Mucosa of descending colon (tissue), 3 donors: Measurements from ENCODE around the gene LPCAT4. TPM values are rescaled to one million over a fixed set of nuclear protein-coding genes. Genes with fewer than 3 reads are reported as not detected.
"Not testable (repeated sequence)": the region's sequence is repeated elsewhere in the genome, so short reads cannot be mapped to it uniquely, and the experiment has no call there.

Experiments used
- ATAC-seq: fragments of 200-7000 bp; cut with Tn5 transposase; one replicate; pipeline ENCODE4 v1.9.1; 2020; ENCODE audit warnings: mild to moderate bottlenecking, moderate library complexity
- DNase-seq, 3 donors: peaks; one replicate each; pipeline ENCODE4 v3.0.0-alpha.2; 2020
- H3K36me3 ChIP-seq: fragments of 200-600 bp; one replicate; pipeline ENCODE4 v1.8.0; 2021; ENCODE audit warnings: low read depth, mild to moderate bottlenecking
- H3K4me1 ChIP-seq: fragments of 200-600 bp; one replicate; pipeline ENCODE4 v1.8.0; 2021; ENCODE audit warnings: low read depth, mild to moderate bottlenecking
- H3K4me3 ChIP-seq: fragments of 200-600 bp; one replicate; pipeline ENCODE4 v1.8.0; 2021; ENCODE audit warnings: mild to moderate bottlenecking
- H3K9me3 ChIP-seq: fragments of 200-600 bp; one replicate; pipeline ENCODE4 v1.8.0; 2021; ENCODE audit warnings: mild to moderate bottlenecking
- CTCF ChIP-seq: fragments of 200-600 bp; IDR thresholded peaks from one replicate; pipeline ENCODE4 v1.8.0; 2022; ENCODE audit warnings: antibody characterized with exemption, mild to moderate bottlenecking
- intact Hi-C, 2 donors: fragments of 100-400 bp; cut with DNase I in 1 of 2; cut with micrococcal nuclease in 1 of 2; formaldehyde crosslinking; loops; one replicate each; pipeline versions ENCODE4 v1.11.0 to v1.11.1; 2022; cut with DNase I, micrococcal nuclease
- long read RNA-seq, 2 donors: library from polyadenylated mRNA; unstranded; transcript quantifications; one replicate each; pipeline ENCODE4 v2.0.0, GENCODE V29; 2019 to 2021
- total RNA-seq, 3 donors: library from RNA; stranded (reverse); fragmentation: NEBNext Ultra II Directional in 2 of 3; extraction: Animal tissue kit (Norgen Biotek cat#: 25700) in 2 of 3; gene quantifications; one replicate each; pipeline versions ENCODE4 v1.2.1 to v1.2.4, GENCODE V29; 2021 to 2023
- donor health status: DM: no; HTN: no; CAD: no; lungs with moderate emphysema.
- donor health status: DM: no; HTN: no; CAD: no.
- donor health status: DM: no; HTN: yes; CAD: no.

The LPCAT4 gene, protein sequence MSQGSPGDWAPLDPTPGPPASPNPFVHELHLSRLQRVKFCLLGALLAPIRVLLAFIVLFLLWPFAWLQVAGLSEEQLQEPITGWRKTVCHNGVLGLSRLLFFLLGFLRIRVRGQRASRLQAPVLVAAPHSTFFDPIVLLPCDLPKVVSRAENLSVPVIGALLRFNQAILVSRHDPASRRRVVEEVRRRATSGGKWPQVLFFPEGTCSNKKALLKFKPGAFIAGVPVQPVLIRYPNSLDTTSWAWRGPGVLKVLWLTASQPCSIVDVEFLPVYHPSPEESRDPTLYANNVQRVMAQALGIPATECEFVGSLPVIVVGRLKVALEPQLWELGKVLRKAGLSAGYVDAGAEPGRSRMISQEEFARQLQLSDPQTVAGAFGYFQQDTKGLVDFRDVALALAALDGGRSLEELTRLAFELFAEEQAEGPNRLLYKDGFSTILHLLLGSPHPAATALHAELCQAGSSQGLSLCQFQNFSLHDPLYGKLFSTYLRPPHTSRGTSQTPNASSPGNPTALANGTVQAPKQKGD
- total RNA-seq = 100 to 1,000 TPM; 144 to 236 (median 154) TPM
- long read RNA-seq, donor 1, transcript LPCAT4-201 (14 exons, 2,262 nt) = major isoform, 30 of 84 reads
- long read RNA-seq, donor 1, partial matches to known transcripts = 30 of 84 reads
- long read RNA-seq, donor 1, other reads (novel, unspliced or antisense) = 20 of 84 reads
- long read RNA-seq, donor 2, partial matches to known transcripts = 13 of 17 reads
- long read RNA-seq, donor 2, other reads (novel, unspliced or antisense) = 1 of 17 reads

DNA sequence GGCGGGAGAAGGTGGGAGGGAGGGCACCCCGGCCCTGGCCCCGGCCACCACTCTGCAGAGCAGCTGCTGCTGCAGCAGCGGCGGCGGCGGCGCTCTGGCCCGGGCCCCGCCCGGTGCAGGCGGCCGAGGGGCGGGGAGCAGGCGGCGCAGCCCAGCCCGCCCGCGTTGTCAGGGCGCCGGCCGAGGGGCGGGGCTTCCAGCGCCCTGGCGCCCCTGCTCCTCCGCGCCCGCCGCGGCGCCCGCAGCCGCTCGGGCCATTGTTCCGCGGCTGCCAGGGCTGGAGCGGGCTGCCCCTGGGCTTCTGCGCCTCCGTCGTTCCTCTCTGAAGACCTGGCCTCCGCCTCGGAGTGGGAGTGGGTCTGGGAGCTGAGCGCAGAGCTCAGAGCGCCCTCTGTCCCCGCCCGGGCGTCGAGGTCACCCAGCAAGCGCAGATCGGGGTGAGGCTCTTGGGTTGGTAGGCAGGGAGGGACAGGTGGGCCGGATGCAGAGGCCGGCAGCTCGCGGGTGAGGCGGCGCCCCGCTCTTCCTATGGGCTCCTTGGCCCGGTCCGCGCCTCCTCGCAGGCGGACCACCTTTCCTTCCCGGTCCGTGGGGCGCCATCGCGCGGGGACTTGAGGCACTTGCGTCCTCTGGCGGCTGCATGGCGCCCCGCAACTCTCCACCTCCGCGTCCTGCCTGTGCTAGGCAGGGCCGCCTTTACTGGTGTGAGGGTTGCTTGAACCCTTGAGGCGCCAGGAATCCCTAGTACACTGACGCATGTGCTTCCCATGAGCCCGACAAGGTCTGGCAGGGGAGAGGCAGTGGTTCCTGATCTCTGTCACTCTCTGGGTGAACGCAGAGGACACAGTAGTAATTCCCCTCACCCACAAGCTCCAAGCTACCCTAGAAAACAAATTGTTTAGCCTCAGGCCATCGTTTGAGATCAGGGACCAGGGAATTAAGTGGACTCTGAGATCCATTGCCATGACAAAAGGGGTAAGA is at the start of gene LPCAT4:
Gene LPCAT4, minus strand, starts transcription at position 96 of the 981 bp plus-strand sequence. CDS start 96 bp downstream, outside the sequence.
- no peaks in the 10 kb centered on the region for H3K9me3 ChIP-seq
- H3K36me3 ChIP-seq = no peaks in the 10 kb centered on the region
- H3K4me1 ChIP-seq = peaks cover 40% of the 10 kb centered on the region
- peak; percentile 86 for ATAC-seq
- DNase-seq = peak; percentile 93 to 96 (median 96)
- TF ChIP-seq CTCF = peak; percentile 95
- peak within 1 kb of the TSS; percentile 67 for H3K4me3 ChIP-seq
- intact Hi-C loops = loop anchor here in 1 of 2 donors (2.0 kb wide), 1 partner anchor 25 kb away; the partner anchor contains the start of genes NOP10 and NUTM1

DNA sequence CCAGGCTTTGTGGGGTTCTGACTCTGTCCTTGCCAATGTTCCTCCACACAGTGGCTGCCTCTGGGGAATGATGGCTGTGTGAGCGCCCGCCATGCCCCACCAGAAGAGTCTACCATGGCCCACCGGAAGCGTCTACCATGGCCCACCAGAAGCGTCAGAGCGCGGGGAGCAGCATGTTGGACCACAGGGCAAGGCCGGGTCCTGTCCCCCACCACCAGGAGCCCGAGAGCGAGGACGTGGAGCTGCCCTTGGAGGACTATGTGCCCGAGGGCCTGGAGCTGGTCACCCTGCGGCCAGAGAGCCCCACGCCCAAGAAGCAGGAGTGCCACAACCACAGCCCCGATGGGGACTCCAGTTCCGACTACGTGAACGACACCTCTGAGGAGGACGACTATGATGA is 42.5 kb upstream of the LPCAT4 start:
- intact Hi-C loops, H3K4me3 ChIP-seq, H3K36me3 ChIP-seq, DNase-seq, H3K9me3 ChIP-seq, H3K4me1 ChIP-seq: not testable (repeated sequence)
- peak; percentile 10 for ATAC-seq

DNA sequence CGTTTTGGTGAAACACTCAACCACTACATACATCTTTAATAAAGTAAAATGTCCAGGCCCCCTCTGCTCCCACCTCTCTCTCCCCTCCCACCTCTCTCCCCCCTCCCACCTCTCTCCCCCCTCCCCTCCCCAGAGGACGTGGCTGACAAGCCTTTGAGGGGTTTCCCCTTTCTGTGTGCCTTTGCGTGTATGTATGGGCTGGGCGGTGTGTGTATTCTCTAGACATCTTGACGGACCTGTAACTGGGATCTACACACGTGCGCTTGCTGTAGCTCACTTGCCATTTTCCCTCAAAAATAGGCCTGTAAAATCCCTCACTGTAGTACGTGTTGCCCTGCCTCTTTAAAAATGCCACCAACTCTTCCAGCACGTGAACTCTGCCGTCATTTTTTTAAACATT is 42.0 kb upstream of the LPCAT4 start:
- H3K4me1 ChIP-seq, H3K36me3 ChIP-seq, H3K9me3 ChIP-seq, H3K4me3 ChIP-seq, DNase-seq, intact Hi-C loops, ATAC-seq: not testable (repeated sequence)

GRCh38 chr15:34403899-34404298 is 36.9 kb upstream of the LPCAT4 start:
- ATAC-seq, DNase-seq, H3K36me3 ChIP-seq, H3K4me3 ChIP-seq, H3K9me3 ChIP-seq, H3K4me1 ChIP-seq, intact Hi-C loops: not testable (repeated sequence)

- H3K4me1 ChIP-seq, H3K9me3 ChIP-seq, DNase-seq, ATAC-seq, H3K4me3 ChIP-seq, intact Hi-C loops, H3K36me3 ChIP-seq: not testable (repeated sequence)
These were observed 36.2 kb upstream of the LPCAT4 start for GRCh38 chr15:34403160-34403598.

DNA sequence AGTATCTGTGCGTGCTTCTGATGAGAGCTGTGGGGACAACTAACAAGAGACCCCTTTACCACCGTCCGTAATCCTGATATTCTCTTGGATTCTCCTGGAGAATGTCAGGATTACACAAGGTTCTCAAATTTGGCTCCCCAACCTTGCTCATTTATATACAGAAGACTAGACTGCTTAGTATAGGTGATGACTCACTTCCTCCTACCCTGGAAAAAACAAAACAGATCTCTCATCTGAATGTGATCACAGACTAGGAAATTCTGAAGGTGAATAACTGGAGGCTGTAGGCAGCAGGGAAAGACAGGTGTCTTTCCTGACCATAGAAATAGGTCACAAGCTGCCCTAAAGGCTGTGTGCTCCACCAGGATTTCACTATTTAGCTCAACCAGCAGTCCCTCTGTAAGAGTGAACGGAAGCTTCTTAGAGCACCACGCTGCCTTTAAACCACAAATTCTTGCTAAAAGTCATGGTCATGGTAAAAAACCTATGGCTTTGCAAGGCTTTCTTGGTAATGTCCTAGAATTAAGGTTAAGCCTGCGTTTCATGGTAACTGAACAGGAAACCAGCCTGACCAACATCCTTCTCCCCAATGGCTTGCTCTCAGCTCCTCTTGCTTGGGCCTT is 30.8 kb upstream of the LPCAT4 start:
- DNase-seq, H3K4me3 ChIP-seq, ATAC-seq, H3K36me3 ChIP-seq, H3K4me1 ChIP-seq, intact Hi-C loops, H3K9me3 ChIP-seq: not testable (repeated sequence)

DNA sequence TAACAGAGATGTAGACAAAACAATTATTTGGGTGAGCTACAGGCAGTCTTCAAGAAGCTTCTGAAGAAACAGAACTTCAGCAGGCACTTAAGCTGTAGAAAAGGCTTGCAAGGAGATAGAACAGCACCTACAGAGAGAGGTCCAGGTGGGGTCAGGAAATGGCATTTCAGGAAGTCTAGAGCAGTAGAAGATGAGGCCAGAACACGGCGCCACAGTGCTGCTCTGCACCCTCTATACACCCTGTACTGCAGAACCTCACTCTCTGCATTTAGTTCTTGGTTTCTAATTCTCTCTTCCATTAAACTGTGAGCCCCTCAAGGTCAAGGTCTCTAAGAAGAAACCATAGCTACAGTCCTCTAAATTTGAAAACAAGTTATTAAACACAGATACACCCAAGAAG is 26.0 kb upstream of the LPCAT4 start:
- DNase-seq, ATAC-seq, H3K4me3 ChIP-seq, H3K9me3 ChIP-seq, intact Hi-C loops, H3K4me1 ChIP-seq, H3K36me3 ChIP-seq: not testable (repeated sequence)

GRCh38 chr15:34389594-34390086 is 22.6 kb upstream of the LPCAT4 start:
- H3K36me3 ChIP-seq, DNase-seq, H3K4me1 ChIP-seq, H3K4me3 ChIP-seq, ATAC-seq, intact Hi-C loops, H3K9me3 ChIP-seq: not testable (repeated sequence)

- ATAC-seq, H3K9me3 ChIP-seq, H3K4me3 ChIP-seq, DNase-seq, H3K36me3 ChIP-seq, H3K4me1 ChIP-seq, intact Hi-C loops: not testable (repeated sequence)
These were observed 15.0 kb upstream of the LPCAT4 start for GRCh38 chr15:34381829-34382521.

DNA sequence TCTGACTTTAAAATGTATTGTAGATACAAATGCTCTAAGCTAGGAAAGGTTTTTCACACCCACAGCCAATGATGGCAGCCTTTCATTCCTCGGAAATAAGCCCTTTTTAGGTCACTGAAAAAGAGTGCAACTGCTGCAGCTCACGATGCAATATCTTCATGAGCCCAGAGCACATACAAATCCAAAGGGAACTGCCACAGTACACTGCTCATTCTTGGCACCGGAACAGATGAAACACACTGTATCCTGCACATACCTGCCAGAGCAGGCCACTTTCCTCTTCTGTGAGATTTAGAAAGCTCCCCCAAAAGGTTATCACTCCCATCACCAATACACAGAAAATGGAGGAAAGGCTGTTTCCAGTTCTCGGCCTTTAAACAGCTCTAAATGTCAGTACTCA is 13.5 kb upstream of the LPCAT4 start:
- intact Hi-C loops, ATAC-seq, H3K4me1 ChIP-seq, H3K4me3 ChIP-seq, H3K36me3 ChIP-seq, DNase-seq, H3K9me3 ChIP-seq: not testable (repeated sequence)
